ENCODE data around the gene FYB1. TPM values are rescaled to one million over a fixed set of nuclear protein-coding genes. Genes with fewer than 3 reads are reported as not detected.

The FYB1 gene
- total and polyA plus RNA-seq, 2 donors (not counting 1 experiment from before 2014, with no cell fraction given): 1.3 to 1.4 TPM

GRCh38 chr5:39260095-39260494, 40.7 kb upstream of the FYB1 start:
- H3K27ac Mint-ChIP-seq: no peak overlapping the region
- no peaks in the 10 kb centered on the region for H3K79me2 ChIP-seq (ENCODE audit: control insufficient read depth, insufficient read depth, low read length)
- H3K9ac ChIP-seq (ENCODE audit: low read length): no peak overlapping the region
- ChIA-PET POLR2A (no interaction called here), CTCF (interaction anchor here (2.4 kb wide), 1 partner anchor 43 kb away, joined by 12 read pairs; no protein-coding TSS in a partner anchor)
- no peaks in the 10 kb centered on the region for H3K36me3 ChIP-seq (replicated peaks in 1 of 2; ENCODE audit: control extremely low read depth in 1 of 2, control insufficient read depth in 1 of 2, extremely low read depth in 1 of 2, insufficient read depth in 2 of 2, low read length in 1 of 2)
- no peaks in the 10 kb centered on the region for H4K20me1 ChIP-seq (ENCODE audit: control insufficient read depth, insufficient read depth, low read length, poor library complexity, severe bottlenecking)
- H3K27ac ChIP-seq (ENCODE audit: low read length in 2 of 2): no peak overlapping the region
- TF ChIP-seq CTCF (IDR thresholded peaks at IDR 0.05) (no peak), EZH2 (IDR thresholded peaks at IDR 0.05; ENCODE audit: borderline replicate concordance, insufficient read depth, low read depth, low read length, poor library complexity, severe bottlenecking) (no peak)
- intact Hi-C loops (cut with micrococcal nuclease): no loop called here
- no peak overlapping the region for H3K4me3 ChIP-seq (ENCODE audit: control extremely low read depth in 1 of 5, extremely low read depth in 1 of 5, insufficient read depth in 1 of 5, low read depth in 2 of 5, low read length in 4 of 5)
- no peaks in the 10 kb centered on the region for H3K9me3 Mint-ChIP-seq (ENCODE audit: insufficient read depth)
- peaks cover 0 to 4% of the 10 kb centered on the region in 2 donors for H3K4me1 ChIP-seq (ENCODE audit: control insufficient read depth in 2 of 2, insufficient read depth in 2 of 2, low read length in 2 of 2)
- DNase-seq: no peak
- H3K4me2 ChIP-seq (replicated peaks; ENCODE audit: low read depth, low read length, poor library complexity, severe bottlenecking): no peak overlapping the region
- no peak for ATAC-seq (ENCODE audit: low read depth)
- H2AFZ ChIP-seq (ENCODE audit: insufficient read depth, low read depth, low read length, poor library complexity, severe bottlenecking): no peak overlapping the region
- H3K4me1 Mint-ChIP-seq: peaks cover 5% of the 10 kb centered on the region
- peaks cover 16% of the 10 kb centered on the region for H3K27me3 Mint-ChIP-seq
- no peaks in the 10 kb centered on the region for H3K27me3 ChIP-seq (replicated peaks in 1 of 4; ENCODE audit: control extremely low read depth in 1 of 4, control insufficient read depth in 3 of 4, insufficient read depth in 4 of 4, low read length in 3 of 4)
- H3K9me3 ChIP-seq (ENCODE audit: control extremely low read depth in 1 of 3, control insufficient read depth in 2 of 3, insufficient read depth in 1 of 3, low read length in 2 of 3): no peaks in the 10 kb centered on the region
- no peak overlapping the region for H3K4me3 Mint-ChIP-seq

- CTCF ChIA-PET: interaction anchor here (1.3 kb wide), 1 partner anchor 26 kb away, joined by 3 read pairs; no protein-coding TSS in a partner anchor
- no peaks in the 10 kb centered on the region for H3K36me3 ChIP-seq (replicated peaks in 1 of 2; ENCODE audit: control extremely low read depth in 1 of 2, control insufficient read depth in 1 of 2, extremely low read depth in 1 of 2, insufficient read depth in 2 of 2, low read length in 1 of 2)
- no peaks in the 10 kb centered on the region for H3K4me1 Mint-ChIP-seq
- intact Hi-C loops (cut with micrococcal nuclease): no loop called here
- H4K20me1 ChIP-seq (ENCODE audit: control insufficient read depth, insufficient read depth, low read length, poor library complexity, severe bottlenecking): no peaks in the 10 kb centered on the region
- WGBS (ENCODE audit: insufficient coverage): no CpG with 5 or more reads among the region's 3 CpGs
- DNase-seq (no peak), ATAC-seq (ENCODE audit: low read depth) (no peak)
- H3K4me1 ChIP-seq (ENCODE audit: control insufficient read depth in 2 of 2, insufficient read depth in 2 of 2, low read length in 2 of 2): no peaks in the 10 kb centered on the region
- H3K79me2 ChIP-seq (ENCODE audit: control insufficient read depth, insufficient read depth, low read length): no peaks in the 10 kb centered on the region
- no peak overlapping the region for H3K4me3 Mint-ChIP-seq
- no peak overlapping the region for H3K27ac ChIP-seq (ENCODE audit: low read length in 2 of 2)
- no peak overlapping the region for H2AFZ ChIP-seq (ENCODE audit: insufficient read depth, low read depth, low read length, poor library complexity, severe bottlenecking)
- H3K9ac ChIP-seq (ENCODE audit: low read length): no peak overlapping the region
- H3K4me2 ChIP-seq (replicated peaks; ENCODE audit: low read depth, low read length, poor library complexity, severe bottlenecking): no peak overlapping the region
- H3K4me3 ChIP-seq (ENCODE audit: control extremely low read depth in 1 of 5, extremely low read depth in 1 of 5, insufficient read depth in 1 of 5, low read depth in 2 of 5, low read length in 4 of 5): no peak overlapping the region
- POLR2A ChIA-PET: no interaction called here
- H3K9me3 ChIP-seq (ENCODE audit: control extremely low read depth in 1 of 3, control insufficient read depth in 2 of 3, insufficient read depth in 1 of 3, low read length in 2 of 3): no peaks in the 10 kb centered on the region
- H3K27me3 Mint-ChIP-seq: peaks cover 24% of the 10 kb centered on the region
- no peak overlapping the region for H3K27ac Mint-ChIP-seq
- no peak for TF ChIP-seq CTCF (IDR thresholded peaks at IDR 0.05)
- no peak for TF ChIP-seq EZH2 (IDR thresholded peaks at IDR 0.05; ENCODE audit: borderline replicate concordance, insufficient read depth, low read depth, low read length, poor library complexity, severe bottlenecking)
- H3K9me3 Mint-ChIP-seq (ENCODE audit: insufficient read depth): no peaks in the 10 kb centered on the region
- peaks cover 0 to 3% (median 0%) of the 10 kb centered on the region in 4 experiments for H3K27me3 ChIP-seq (replicated peaks in 1 of 4; ENCODE audit: control extremely low read depth in 1 of 4, control insufficient read depth in 3 of 4, insufficient read depth in 4 of 4, low read length in 3 of 4)
These were observed 38.2 kb upstream of the FYB1 start for GRCh38 chr5:39257554-39257953.

Data from B cell (primary cell).